ENCODE measurements around the gene SYCE3.
"Not testable (repeated sequence)": the region's sequence is repeated elsewhere in the genome, so short reads cannot be mapped to it uniquely, and the experiment has no call there.

The SYCE3 gene

DNA sequence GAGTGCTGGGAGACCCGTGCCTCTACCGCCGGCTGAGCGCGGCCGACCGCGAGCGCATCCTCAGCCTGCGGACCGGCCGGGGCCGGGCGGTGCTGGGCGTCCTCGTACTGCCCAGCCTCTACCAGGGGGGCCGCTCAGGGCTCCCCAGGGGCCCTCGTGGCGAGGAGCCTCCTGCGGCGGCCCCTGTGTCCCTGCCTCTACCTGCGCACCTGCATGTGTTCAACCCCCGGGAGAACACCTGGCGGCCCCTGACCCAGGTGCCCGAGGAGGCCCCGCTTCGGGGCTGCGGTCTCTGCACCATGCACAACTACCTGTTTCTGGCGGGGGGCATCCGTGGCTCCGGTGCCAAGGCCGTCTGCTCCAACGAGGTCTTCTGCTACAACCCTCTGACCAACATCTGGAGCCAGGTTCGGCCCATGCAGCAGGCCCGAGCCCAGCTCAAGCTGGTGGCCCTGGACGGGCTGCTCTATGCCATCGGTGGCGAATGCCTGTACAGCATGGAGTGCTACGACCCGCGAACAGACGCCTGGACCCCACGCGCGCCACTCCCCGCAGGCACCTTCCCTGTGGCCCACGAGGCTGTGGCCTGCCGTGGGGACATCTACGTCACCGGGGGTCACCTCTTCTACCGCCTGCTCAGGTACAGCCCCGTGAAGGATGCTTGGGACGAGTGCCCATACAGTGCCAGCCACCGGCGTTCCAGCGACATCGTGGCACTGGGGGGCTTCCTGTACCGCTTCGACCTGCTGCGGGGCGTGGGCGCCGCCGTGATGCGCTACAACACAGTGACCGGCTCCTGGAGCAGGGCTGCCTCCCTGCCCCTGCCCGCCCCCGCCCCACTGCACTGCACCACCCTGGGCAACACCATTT is 13.6 kb downstream of the SYCE3 start:
- DNase-seq (ENCODE audit: low spot score): no peak

- peak; percentile 40 for DNase-seq (ENCODE audit: low spot score)
Observed at GRCh38 chr22:50548040-50548920, 14.4 kb downstream of the SYCE3 start.

- peak; percentile 34 for DNase-seq (ENCODE audit: low spot score)
Observed at GRCh38 chr22:50547263-50547985, 15.3 kb downstream of the SYCE3 start.

- DNase-seq (ENCODE audit: low spot score): no peak
Observed at GRCh38 chr22:50546326-50547262, 16.1 kb downstream of the SYCE3 start.

DNA sequence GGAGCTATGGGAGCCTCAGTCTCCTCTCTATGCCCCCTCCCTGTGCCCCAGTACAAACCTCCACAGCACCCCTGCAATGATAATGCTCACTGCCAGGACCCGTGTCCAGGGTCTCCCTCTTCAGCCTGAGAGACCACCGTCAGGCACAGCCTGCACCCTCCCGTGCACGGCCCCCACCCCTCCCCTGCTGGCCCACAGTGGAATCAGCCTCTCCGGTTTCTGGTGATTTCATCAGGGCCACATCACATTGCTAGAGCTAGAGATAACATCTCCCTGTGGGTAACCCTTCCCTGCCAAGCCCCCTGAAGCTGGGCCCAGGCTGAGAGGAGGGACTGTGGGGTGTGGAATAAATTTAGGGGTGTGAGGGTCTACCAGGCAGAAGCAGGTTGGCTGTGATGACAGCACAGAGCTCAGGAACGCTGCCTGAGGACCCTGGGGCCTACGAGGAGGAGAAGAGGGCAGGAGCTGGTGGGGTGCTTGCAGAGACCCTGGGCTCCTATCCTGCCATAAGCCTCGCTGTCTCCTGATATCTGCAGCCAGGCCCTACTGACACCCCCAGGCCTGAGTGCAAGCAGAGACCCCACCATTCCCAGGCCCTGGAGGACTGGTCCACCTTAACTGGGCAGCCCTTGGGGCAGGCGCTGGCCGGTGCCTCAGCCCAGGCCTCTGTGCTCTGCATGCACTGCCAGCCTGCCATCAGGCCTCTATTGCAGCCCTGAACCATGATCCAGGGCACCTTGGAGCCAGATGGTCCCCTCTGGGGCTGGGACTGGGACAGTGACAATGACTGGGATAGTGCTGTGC is 17.0 kb downstream of the SYCE3 start, which contains the start of gene KLHDC7B:
TSS of gene KLHDC7B (plus strand) at position 378 of the 804 bp plus-strand sequence. CDS start at position 723, 345 bp downstream.
- DNase-seq (ENCODE audit: low spot score): no peak

- no peak for DNase-seq (ENCODE audit: low spot score)
Observed at GRCh38 chr22:50544746-50545253, 17.9 kb downstream of the SYCE3 start.

- peak; percentile 86 for DNase-seq (ENCODE audit: low spot score)
Observed at GRCh38 chr22:50544078-50544745, 18.5 kb downstream of the SYCE3 start.

GRCh38 chr22:50542416-50542927 is 20.2 kb downstream of the SYCE3 start:
- DNase-seq (ENCODE audit: low spot score): no peak

DNA sequence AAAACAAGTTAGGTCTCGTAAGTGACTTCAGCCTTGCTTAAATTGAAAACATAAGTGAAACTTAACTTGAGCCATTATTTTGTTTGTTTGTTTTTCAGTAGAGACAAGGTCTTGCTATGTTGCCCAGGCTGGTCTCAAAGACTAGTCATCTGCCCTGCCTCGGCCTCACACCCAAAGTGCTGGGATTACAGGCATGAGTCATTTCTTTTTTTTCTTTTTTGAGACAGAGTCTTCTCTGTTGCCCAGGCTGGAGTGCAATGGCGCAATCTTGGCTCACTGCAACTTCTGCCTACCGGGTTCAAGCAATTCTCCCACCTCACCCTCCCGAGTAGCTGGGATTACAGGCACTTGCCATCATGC is 21.1 kb downstream of the SYCE3 start:
- DNase-seq (ENCODE audit: low spot score): peak; percentile 75

DNA sequence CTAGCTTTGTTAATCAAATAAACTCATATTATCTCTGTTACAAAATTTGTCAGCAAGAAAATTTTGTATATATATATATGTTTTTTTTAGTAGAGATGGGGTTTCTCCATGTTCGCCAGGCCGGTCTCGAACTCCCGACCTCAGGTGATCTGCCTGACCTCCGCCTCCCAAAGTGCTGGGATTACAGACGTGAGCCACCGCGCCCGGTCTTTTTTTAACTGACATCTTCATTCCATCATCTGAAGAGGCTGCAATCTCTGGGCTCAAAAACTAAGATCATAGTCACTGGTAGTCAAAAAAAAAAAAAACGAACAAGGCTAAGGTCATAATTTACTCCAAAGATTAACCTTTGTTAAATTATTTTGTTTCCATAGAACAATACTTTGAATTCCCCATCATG is 22.3 kb downstream of the SYCE3 start:
- no peak for DNase-seq (ENCODE audit: low spot score)

GRCh38 chr22:50537765-50538164 is 25.0 kb downstream of the SYCE3 start:
- DNase-seq (ENCODE audit: low spot score): no peak

DNA sequence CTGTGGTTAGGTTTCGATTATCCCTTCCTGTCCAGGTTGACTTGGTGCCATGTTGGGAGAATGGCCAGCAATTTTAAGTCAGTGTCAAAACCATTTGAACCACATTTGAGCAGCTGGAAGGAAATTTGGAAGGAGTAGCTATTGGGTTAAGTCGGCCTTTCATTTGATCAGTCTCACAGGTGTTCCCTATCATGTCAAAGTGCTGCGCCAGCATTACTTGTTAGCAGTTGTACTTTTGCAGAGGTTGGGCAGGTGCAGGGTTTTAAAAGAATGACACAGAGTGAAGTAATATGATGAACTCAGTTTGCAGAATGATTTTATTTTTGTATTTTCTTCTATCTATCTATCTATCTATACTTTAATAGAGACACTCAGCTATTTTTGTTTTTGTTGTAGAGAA is 26.5 kb downstream of the SYCE3 start:
- DNase-seq (ENCODE audit: low spot score): no peak

DNA sequence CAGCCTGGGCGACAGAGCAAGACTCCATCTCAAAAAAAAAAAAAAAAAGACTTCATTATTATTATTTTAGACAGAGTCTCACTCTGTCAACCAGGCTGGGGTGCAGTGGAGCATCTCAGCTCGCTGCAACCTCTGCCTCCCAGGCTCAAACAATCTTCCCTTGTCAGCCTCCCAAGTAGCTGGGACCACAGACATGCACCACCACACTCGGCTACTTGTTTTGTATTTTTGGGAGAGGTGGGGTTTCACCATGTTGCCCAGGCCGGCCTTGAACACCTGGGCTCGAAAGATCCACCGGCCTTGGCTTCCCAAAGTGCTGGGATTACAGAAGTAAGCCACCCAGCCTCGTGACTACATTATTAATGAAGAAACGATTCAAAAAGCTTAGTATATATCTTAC is 27.6 kb downstream of the SYCE3 start:
- no peak for DNase-seq (ENCODE audit: low spot score)

DNA sequence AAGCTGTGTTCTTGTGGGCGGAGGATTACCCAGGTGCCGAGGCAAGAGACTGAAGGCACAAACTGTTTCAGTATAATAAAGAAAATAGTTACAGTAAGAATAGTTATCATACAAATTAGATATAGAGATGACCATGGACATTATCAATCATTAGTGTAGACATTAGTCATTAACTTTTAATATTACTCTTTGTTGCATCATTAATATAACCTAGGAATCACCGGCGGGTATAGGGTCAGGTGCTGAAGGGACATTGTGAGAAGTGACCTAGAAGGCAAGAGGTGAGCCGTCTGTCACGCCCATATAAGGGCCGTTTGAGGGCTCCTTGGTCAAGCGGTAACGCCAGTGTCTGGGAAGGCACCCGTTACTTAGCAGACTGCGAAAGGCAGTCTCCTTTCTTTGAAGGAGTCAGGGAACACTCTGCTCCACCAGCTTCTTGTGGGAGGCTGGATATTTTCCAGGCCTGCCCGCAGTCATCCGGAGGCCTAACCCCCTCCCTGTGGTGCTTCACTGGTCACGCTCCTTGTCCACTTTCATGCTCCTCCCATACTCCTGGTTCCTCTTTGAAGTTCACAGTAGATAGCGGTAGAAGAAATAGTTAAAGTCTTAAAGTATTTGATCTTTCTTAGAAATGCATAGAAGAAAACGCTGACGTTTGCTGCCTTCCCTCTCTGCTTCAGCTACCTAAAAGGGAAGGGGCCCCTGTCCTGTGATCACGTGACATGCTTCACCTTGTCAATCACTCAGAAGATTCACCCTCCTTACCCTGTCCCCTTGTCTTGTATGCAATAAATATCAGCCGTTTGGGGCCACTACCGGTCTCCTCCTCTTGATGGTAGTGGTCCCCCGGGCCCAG is 28.6 kb downstream of the SYCE3 start:
- DNase-seq (ENCODE audit: low spot score): not testable (repeated sequence)

DNA sequence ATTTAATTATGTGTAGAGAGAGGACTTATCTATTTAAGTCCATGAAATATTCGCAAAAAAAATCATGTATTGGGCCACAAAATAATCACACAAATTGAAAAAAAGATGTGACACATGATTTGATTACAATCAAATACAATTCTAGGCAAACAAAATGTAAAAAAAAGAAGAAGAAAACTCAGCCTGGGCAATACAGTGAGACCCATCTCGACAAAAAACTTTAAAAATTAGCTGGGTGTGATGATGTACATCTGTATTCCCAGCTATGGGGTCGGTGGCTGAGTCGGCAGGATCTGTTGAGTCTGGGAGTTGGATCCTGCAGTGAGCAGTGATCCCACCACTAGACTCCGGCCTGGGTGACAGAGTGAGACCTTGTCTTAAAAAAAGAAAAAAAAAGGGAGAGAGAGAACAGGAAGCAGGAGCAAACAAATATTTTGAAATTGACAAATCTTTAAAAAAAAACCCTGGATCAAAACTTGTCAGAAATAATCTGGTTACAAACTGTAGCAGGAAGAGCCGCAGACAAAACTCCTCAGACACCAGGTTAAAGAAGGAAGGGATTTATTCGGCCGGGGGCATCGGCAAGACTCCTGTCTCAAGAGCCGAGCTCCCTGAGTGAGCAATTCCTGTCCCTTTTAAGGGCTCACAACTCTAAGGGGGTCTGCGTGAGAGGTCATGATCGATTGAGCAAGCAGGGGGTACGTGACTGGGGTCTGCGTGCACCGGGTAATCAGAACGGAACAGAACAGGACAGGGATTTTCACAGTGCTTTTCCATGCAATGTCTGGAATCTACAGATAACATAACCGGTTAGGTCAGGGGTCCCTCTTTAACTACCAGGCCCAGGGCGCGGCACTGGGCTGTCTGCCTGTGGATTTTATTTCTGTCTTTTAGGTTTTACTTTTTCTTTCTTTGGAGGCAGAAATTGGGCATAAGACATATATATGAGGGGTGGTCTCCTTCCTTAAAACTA is 29.6 kb downstream of the SYCE3 start:
- no peak for DNase-seq (ENCODE audit: low spot score)

DNA sequence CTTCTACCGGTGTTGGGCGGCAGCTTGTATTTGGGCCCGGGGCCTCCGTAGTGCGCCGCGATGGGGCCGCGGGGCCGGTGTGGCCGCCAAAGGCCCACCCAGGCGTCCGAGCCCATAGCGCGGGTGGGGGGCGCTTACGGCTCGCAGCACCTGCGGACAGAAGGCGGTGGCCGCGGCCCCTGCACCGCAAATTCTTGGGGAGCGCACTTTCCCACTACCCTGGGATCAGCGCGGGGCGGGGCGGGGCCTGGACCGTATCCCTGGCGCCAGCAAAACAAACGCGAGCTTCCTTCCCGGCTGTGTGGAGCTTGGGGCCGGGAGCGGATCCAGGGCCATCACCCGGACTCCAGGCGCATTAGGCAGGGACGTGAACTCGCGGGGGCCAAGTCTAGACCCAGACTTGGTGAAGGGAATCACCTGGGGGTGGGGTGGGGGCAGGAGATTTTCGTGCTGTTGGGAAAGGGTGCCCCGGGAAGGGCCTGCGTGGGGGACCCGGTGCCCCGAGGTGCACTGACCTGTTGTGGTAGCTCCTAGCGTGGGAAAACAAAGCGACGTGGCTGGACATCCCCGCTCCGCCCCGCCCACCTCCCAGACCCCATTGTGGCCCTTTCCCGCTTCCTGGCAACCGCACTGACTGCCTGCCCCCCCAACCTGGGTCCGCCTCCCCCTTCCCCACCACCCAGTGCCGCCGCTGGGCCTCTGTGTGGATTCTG is 30.6 kb downstream of the SYCE3 start:
- DNase-seq (ENCODE audit: low spot score): peak; percentile 85

Data from AG08396 (cell line).